Measurements from ENCODE around the gene GRB10.

GRB10 gene

GRCh38 chr7:50644586-50644985 is 138.1 kb downstream of the GRB10 start:
- H4K20me1 ChIP-seq (ENCODE audit: insufficient read depth, low read length): no peaks in the 10 kb centered on the region; the same call in 1 of the 2 replicates
- H3K9ac ChIP-seq (ENCODE audit: low read depth, low read length): no peak overlapping the region
- H3K9me3 ChIP-seq (ENCODE audit: insufficient read depth, low read length, severe bottlenecking): no peaks in the 10 kb centered on the region
- H3K4me1 ChIP-seq (ENCODE audit: insufficient read depth, low read length): no peaks in the 10 kb centered on the region
- H3K4me2 ChIP-seq (ENCODE audit: insufficient read depth, low read length): no peak overlapping the region
- no peaks in the 10 kb centered on the region for H3K79me2 ChIP-seq (ENCODE audit: insufficient read depth, low read length)
- no peak for ATAC-seq (ENCODE audit: insufficient read depth, low read depth)
- no peak for TF ChIP-seq EZH2 (IDR thresholded peaks at IDR 0.05; ENCODE audit: borderline replicate concordance, low read depth, low read length, severe bottlenecking)
- TF ChIP-seq, protein P1, sequence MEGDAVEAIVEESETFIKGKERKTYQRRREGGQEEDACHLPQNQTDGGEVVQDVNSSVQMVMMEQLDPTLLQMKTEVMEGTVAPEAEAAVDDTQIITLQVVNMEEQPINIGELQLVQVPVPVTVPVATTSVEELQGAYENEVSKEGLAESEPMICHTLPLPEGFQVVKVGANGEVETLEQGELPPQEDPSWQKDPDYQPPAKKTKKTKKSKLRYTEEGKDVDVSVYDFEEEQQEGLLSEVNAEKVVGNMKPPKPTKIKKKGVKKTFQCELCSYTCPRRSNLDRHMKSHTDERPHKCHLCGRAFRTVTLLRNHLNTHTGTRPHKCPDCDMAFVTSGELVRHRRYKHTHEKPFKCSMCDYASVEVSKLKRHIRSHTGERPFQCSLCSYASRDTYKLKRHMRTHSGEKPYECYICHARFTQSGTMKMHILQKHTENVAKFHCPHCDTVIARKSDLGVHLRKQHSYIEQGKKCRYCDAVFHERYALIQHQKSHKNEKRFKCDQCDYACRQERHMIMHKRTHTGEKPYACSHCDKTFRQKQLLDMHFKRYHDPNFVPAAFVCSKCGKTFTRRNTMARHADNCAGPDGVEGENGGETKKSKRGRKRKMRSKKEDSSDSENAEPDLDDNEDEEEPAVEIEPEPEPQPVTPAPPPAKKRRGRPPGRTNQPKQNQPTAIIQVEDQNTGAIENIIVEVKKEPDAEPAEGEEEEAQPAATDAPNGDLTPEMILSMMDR (IDR thresholded peaks at IDR 0.05; ENCODE audit: borderline replicate concordance, extremely low read depth, low read length, poor library complexity, severe bottlenecking): no peak
- H2AFZ ChIP-seq (ENCODE audit: low read depth, low read length): no peak overlapping the region
- peaks cover 23% of the 10 kb centered on the region for H3K27me3 ChIP-seq (ENCODE audit: insufficient read depth, low read length, poor library complexity)
- DNase-seq: no peak
- no peak overlapping the region for H3K4me3 ChIP-seq (ENCODE audit: low read depth in 1 of 2, low read length in 2 of 2)
- no peaks in the 10 kb centered on the region for H3K36me3 ChIP-seq (ENCODE audit: insufficient read depth, low read length)
- no peak overlapping the region for H3K27ac ChIP-seq (ENCODE audit: low read length)

GRCh38 chr7:50644114-50644513 is 138.6 kb downstream of the GRB10 start:
- H3K36me3 ChIP-seq (ENCODE audit: insufficient read depth, low read length): no peaks in the 10 kb centered on the region
- no peak overlapping the region for H3K27ac ChIP-seq (ENCODE audit: low read length)
- ATAC-seq (ENCODE audit: insufficient read depth, low read depth) (no peak), DNase-seq (no peak)
- peaks cover 23% of the 10 kb centered on the region for H3K27me3 ChIP-seq (ENCODE audit: insufficient read depth, low read length, poor library complexity)
- H3K4me1 ChIP-seq (ENCODE audit: insufficient read depth, low read length): no peaks in the 10 kb centered on the region
- H3K9ac ChIP-seq (ENCODE audit: low read depth, low read length): no peak overlapping the region
- no peak overlapping the region for H3K4me2 ChIP-seq (ENCODE audit: insufficient read depth, low read length)
- H3K4me3 ChIP-seq (ENCODE audit: low read depth in 1 of 2, low read length in 2 of 2): no peak overlapping the region
- no peaks in the 10 kb centered on the region for H3K79me2 ChIP-seq (ENCODE audit: insufficient read depth, low read length)
- H2AFZ ChIP-seq (ENCODE audit: low read depth, low read length): no peak overlapping the region
- no peaks in the 10 kb centered on the region for H3K9me3 ChIP-seq (ENCODE audit: insufficient read depth, low read length, severe bottlenecking)
- no peaks in the 10 kb centered on the region; the same call in 1 of the 2 replicates for H4K20me1 ChIP-seq (ENCODE audit: insufficient read depth, low read length)
- TF ChIP-seq EZH2 (IDR thresholded peaks at IDR 0.05; ENCODE audit: borderline replicate concordance, low read depth, low read length, severe bottlenecking): no peak
- TF ChIP-seq, protein P1 (IDR thresholded peaks at IDR 0.05; ENCODE audit: borderline replicate concordance, extremely low read depth, low read length, poor library complexity, severe bottlenecking): no peak

GRCh38 chr7:50641442-50642405 is 141.0 kb downstream of the GRB10 start:
- H3K4me3 ChIP-seq (ENCODE audit: low read depth in 1 of 2, low read length in 2 of 2): no peak overlapping the region
- no peaks in the 10 kb centered on the region; the same call in 1 of the 2 replicates for H4K20me1 ChIP-seq (ENCODE audit: insufficient read depth, low read length)
- H3K36me3 ChIP-seq (ENCODE audit: insufficient read depth, low read length): no peaks in the 10 kb centered on the region
- H3K4me2 ChIP-seq (ENCODE audit: insufficient read depth, low read length): no peak overlapping the region
- no peak for TF ChIP-seq EZH2 (IDR thresholded peaks at IDR 0.05; ENCODE audit: borderline replicate concordance, low read depth, low read length, severe bottlenecking)
- TF ChIP-seq, protein P1 (IDR thresholded peaks at IDR 0.05; ENCODE audit: borderline replicate concordance, extremely low read depth, low read length, poor library complexity, severe bottlenecking): no peak
- DNase-seq: no peak
- H3K9ac ChIP-seq (ENCODE audit: low read depth, low read length): no peak overlapping the region
- ATAC-seq (ENCODE audit: insufficient read depth, low read depth): no peak
- no peaks in the 10 kb centered on the region for H3K79me2 ChIP-seq (ENCODE audit: insufficient read depth, low read length)
- H3K4me1 ChIP-seq (ENCODE audit: insufficient read depth, low read length): no peaks in the 10 kb centered on the region
- no peaks in the 10 kb centered on the region for H3K9me3 ChIP-seq (ENCODE audit: insufficient read depth, low read length, severe bottlenecking)
- peaks cover 12% of the 10 kb centered on the region for H3K27me3 ChIP-seq (ENCODE audit: insufficient read depth, low read length, poor library complexity)
- no peak overlapping the region for H3K27ac ChIP-seq (ENCODE audit: low read length)
- no peak overlapping the region for H2AFZ ChIP-seq (ENCODE audit: low read depth, low read length)
